GM23338 (cell line): Measurements from ENCODE around the gene SVIL.
"Not testable (repeated sequence)": the region's sequence is repeated elsewhere in the genome, so short reads cannot be mapped to it uniquely, and the experiment has no call there.

ENCODE experiments used
- CTCF ChIP-seq, 2 experiments: fragments of 200-600 bp in 1 of 2; sonication (generic) in 1 of 2; conservative IDR thresholded peaks; 2 replicates each; pipeline versions ENCODE4 v1.5.1 to v1.6.1; 2016 to 2017; ENCODE audit warnings: antibody characterized with exemption in 2 of 2, low read depth in 2 of 2, mild to moderate bottlenecking in 2 of 2, moderate library complexity in 1 of 2
- EZH2 ChIP-seq: fragments of 200-600 bp; sonication (generic); IDR thresholded peaks from one replicate; pipeline ENCODE4 v1.8.0; 2017; ENCODE audit warnings: antibody characterized with exemption, mild to moderate bottlenecking, low read depth; ENCODE audit not compliant: unreplicated experiment

- TF ChIP-seq CTCF (conservative IDR thresholded peaks at IDR 0.05; ENCODE audit: low read depth in 2 of 2); EZH2: not testable (repeated sequence)
Observed at GRCh38 chr10:29439005-29439404, 195.8 kb downstream of the SVIL start.
